ENCODE data around the gene ATP7B. TPM values are rescaled to one million over a fixed set of nuclear protein-coding genes. Genes with fewer than 3 reads are reported as not detected.

ATP7B gene
- total and polyA plus RNA-seq, 2 donors (not counting 3 experiments of a cell fraction or from before 2014, with no cell fraction given) = 4.2 to 8.0 TPM

DNA sequence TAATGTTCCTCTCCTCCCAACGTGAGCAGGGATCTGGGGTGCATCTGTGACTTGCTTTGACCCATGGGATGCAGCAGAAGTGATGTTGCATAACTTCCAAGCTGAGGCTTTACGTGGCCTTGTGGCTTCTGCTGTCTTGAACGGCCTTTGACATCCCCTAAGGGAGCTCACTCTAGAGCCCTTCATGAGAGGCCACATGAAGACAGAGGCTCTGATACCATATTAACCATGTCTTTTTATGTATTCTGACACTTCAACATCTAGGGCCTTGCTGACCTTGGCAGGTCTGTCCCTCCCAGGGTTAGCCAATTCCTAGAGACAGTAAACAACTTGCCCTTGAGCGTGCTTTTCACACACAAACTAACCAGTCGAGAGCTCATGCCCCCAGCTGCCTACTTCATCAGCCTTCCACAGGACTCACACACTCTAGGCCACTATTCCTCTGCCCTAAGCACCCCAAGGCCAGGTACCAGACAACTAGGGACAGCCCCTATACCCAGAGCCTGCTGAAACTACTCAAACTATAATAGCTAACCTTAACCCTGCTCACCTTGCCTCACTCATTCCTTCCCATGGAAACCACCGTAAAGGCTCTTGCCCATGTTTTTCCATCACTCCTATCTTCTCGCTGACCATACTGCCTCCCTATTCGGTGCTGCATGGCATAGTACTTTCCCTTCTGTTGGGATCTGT is 104.1 kb downstream of the ATP7B start:
- Histone ChIP-seq H3K9me3 (replicated peaks; ENCODE audit: control insufficient read depth, insufficient read depth, low read length) (no peaks in the 10 kb centered on the region), H3K27ac (ENCODE audit: insufficient read depth, low read depth, low read length) (no peak overlapping the region), H3K4me3 (replicated peaks in 1 of 3; ENCODE audit: insufficient read depth in 1 of 3, low read depth in 1 of 3, low read length in 3 of 3) (no peak overlapping the region), H3K4me2 (ENCODE audit: insufficient read depth, low read length) (no peak overlapping the region), H2AFZ (ENCODE audit: low read depth, low read length) (no peak overlapping the region), H3K79me2 (ENCODE audit: control insufficient read depth, insufficient read depth, low read length) (no peaks in the 10 kb centered on the region), H3K4me1 (ENCODE audit: control insufficient read depth, extremely low read depth, insufficient read depth, low read length) (no peaks in the 10 kb centered on the region), H3K9me1 (replicated peaks; ENCODE audit: control insufficient read depth, extremely low read depth, insufficient read depth, low read length) (no peaks in the 10 kb centered on the region), H4K20me1 (replicated peaks; ENCODE audit: control insufficient read depth, extremely low read depth, insufficient read depth, low read length) (no peaks in the 10 kb centered on the region), H3K9ac (replicated peaks; ENCODE audit: extremely low read depth, insufficient read depth, low read length) (no peak overlapping the region), H3K27me3 (ENCODE audit: control insufficient read depth in 2 of 2, insufficient read depth in 2 of 2, low read length in 2 of 2) (no peaks in the 10 kb centered on the region), H3K36me3 (ENCODE audit: control insufficient read depth in 2 of 2, extremely low read depth in 1 of 2, insufficient read depth in 2 of 2, low read length in 2 of 2) (no peaks in the 10 kb centered on the region)
- dilution Hi-C loops (cut with MboI; ENCODE audit: extremely low pct_ligation_motif_present, low sequenced_read_pairs) = no loop called here
- TF ChIP-seq FOS (IDR thresholded peaks at IDR 0.05; ENCODE audit: borderline replicate concordance, insufficient read depth, low read length) (no peak), POLR2AphosphoS5 (IDR thresholded peaks at IDR 0.05; ENCODE audit: insufficient read depth, low read depth, low read length) (no peak)
- TF ChIP-seq, protein P1, sequence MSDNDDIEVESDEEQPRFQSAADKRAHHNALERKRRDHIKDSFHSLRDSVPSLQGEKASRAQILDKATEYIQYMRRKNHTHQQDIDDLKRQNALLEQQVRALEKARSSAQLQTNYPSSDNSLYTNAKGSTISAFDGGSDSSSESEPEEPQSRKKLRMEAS (IDR thresholded peaks at IDR 0.05; ENCODE audit: insufficient read depth, insufficient read length) = no peak
- DNase-seq (ENCODE audit: low read depth, low spot score) (no peak), FAIRE-seq (no peak)
- CTCF ChIA-PET = interaction anchor here (0.6 to 1.2 kb wide), 2 partner anchors 30 to 220 kb away, joined by 3 to 4 read pairs; no protein-coding TSS in a partner anchor
- intact Hi-C loops (cut with micrococcal nuclease) = no loop called here
- no TSS peak for BruUV-seq (replicated peaks)
- POLR2A ChIA-PET = no interaction called here

DNA sequence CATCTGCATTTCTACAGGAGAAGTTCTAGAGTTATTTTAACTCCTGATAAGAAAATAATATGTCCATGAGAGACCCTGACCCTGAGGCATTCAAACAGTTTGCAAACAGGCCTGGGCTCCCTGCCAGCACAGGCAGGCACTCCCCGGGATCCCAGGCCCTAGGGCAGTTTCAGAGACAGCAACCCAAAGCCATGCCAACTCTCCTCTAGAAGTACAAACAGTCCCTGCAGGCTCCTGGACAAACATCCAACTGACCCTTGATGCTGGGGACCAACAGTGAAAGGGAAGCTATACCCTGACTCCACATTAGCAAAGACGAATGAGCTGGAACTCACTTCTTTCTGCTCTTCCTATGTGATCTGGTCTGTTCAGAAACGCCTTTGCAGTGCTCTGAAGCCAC is 104.7 kb downstream of the ATP7B start:
- no peak overlapping the region for H3K27ac ChIP-seq (ENCODE audit: insufficient read depth, low read depth, low read length)
- no peaks in the 10 kb centered on the region for H3K4me1 ChIP-seq (ENCODE audit: control insufficient read depth, extremely low read depth, insufficient read depth, low read length)
- no peaks in the 10 kb centered on the region for H3K36me3 ChIP-seq (ENCODE audit: control insufficient read depth in 2 of 2, extremely low read depth in 1 of 2, insufficient read depth in 2 of 2, low read length in 2 of 2)
- DNase-seq (ENCODE audit: low read depth, low spot score) (no peak), FAIRE-seq (no peak)
- CTCF ChIA-PET = interaction anchor here (0.6 to 1.2 kb wide), 2 partner anchors 30 to 221 kb away, joined by 3 to 4 read pairs; no protein-coding TSS in a partner anchor
- BruUV-seq (replicated peaks) = no TSS peak
- dilution Hi-C loops (cut with MboI; ENCODE audit: extremely low pct_ligation_motif_present, low sequenced_read_pairs) (no loop called here), intact Hi-C loops (cut with micrococcal nuclease) (no loop called here)
- no peak overlapping the region for H3K9ac ChIP-seq (replicated peaks; ENCODE audit: extremely low read depth, insufficient read depth, low read length)
- H3K27me3 ChIP-seq (ENCODE audit: control insufficient read depth in 2 of 2, insufficient read depth in 2 of 2, low read length in 2 of 2) = no peaks in the 10 kb centered on the region
- no peak overlapping the region for H3K4me2 ChIP-seq (ENCODE audit: insufficient read depth, low read length)
- TF ChIP-seq JUN (IDR thresholded peaks at IDR 0.05; ENCODE audit: borderline replicate concordance, insufficient read depth, insufficient read length, low read depth) = no peak
- TF ChIP-seq, protein P2, sequence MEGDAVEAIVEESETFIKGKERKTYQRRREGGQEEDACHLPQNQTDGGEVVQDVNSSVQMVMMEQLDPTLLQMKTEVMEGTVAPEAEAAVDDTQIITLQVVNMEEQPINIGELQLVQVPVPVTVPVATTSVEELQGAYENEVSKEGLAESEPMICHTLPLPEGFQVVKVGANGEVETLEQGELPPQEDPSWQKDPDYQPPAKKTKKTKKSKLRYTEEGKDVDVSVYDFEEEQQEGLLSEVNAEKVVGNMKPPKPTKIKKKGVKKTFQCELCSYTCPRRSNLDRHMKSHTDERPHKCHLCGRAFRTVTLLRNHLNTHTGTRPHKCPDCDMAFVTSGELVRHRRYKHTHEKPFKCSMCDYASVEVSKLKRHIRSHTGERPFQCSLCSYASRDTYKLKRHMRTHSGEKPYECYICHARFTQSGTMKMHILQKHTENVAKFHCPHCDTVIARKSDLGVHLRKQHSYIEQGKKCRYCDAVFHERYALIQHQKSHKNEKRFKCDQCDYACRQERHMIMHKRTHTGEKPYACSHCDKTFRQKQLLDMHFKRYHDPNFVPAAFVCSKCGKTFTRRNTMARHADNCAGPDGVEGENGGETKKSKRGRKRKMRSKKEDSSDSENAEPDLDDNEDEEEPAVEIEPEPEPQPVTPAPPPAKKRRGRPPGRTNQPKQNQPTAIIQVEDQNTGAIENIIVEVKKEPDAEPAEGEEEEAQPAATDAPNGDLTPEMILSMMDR (IDR thresholded peaks at IDR 0.05; ENCODE audit: extremely low read depth in 1 of 2, insufficient read depth in 1 of 2, low read depth in 1 of 2, low read length in 2 of 2) = no peak
- POLR2A ChIA-PET = no interaction called here
- no peak overlapping the region for H2AFZ ChIP-seq (ENCODE audit: low read depth, low read length)
- H3K9me1 ChIP-seq (replicated peaks; ENCODE audit: control insufficient read depth, extremely low read depth, insufficient read depth, low read length) = no peaks in the 10 kb centered on the region
- no peaks in the 10 kb centered on the region for H4K20me1 ChIP-seq (replicated peaks; ENCODE audit: control insufficient read depth, extremely low read depth, insufficient read depth, low read length)
- H3K4me3 ChIP-seq (replicated peaks in 1 of 3; ENCODE audit: insufficient read depth in 1 of 3, low read depth in 1 of 3, low read length in 3 of 3) = no peak overlapping the region
- H3K9me3 ChIP-seq (replicated peaks; ENCODE audit: control insufficient read depth, insufficient read depth, low read length) = no peaks in the 10 kb centered on the region
- no peaks in the 10 kb centered on the region for H3K79me2 ChIP-seq (ENCODE audit: control insufficient read depth, insufficient read depth, low read length)
